Kidney (tissue), 14 donors: ENCODE measurements around the gene RAET1E. TPM values are rescaled to one million over a fixed set of nuclear protein-coding genes. Genes with fewer than 3 reads are reported as not detected.
"Not testable (repeated sequence)": the region's sequence is repeated elsewhere in the genome, so short reads cannot be mapped to it uniquely, and the experiment has no call there.

Source experiments
- DNase-seq, 5 donors: peaks; one replicate each; pipeline ENCODE4 v3.0.0-alpha.2; 2013 to 2020
- FAIRE-seq: peaks from 2 replicates; lab custom pipeline; 2012; peaks lifted over from hg19 to GRCh38; lab: Jason Lieb, UNC
- H3K27ac ChIP-seq, 2 donors: one replicate each; pipeline ENCODE4 v1.7.0; 2013; ENCODE audit warnings: low read depth in 2 of 2, low read length in 2 of 2, inconsistent platforms in 1 of 2
- H3K27me3 ChIP-seq: one replicate; pipeline ENCODE4 v1.7.1; 2013; ENCODE audit warnings: low read length, inconsistent platforms; ENCODE audit not compliant: control insufficient read depth, insufficient read depth
- H3K36me3 ChIP-seq, 3 donors: one replicate each; pipeline versions ENCODE4 v1.7.0 to v1.7.1; 2013; ENCODE audit warnings: low read length in 3 of 3, control low read depth in 1 of 3, inconsistent platforms in 1 of 3; ENCODE audit not compliant: insufficient read depth in 3 of 3, control insufficient read depth in 2 of 3
- H3K4me1 ChIP-seq, 3 donors: one replicate each; pipeline versions ENCODE4 v1.7.0 to v1.7.1; 2013; ENCODE audit warnings: low read length in 3 of 3, inconsistent platforms in 1 of 3, low read depth in 1 of 3; ENCODE audit not compliant: control insufficient read depth in 2 of 3, insufficient read depth in 2 of 3
- H3K4me3 ChIP-seq, 3 donors: one replicate each; pipeline versions ENCODE4 v1.7.0 to v1.8.1; 2013; ENCODE audit warnings: low read length in 3 of 3, control low read depth in 1 of 3, inconsistent platforms in 1 of 3
- H3K9ac ChIP-seq, 3 donors: one replicate each; pipeline versions ENCODE4 v1.7.0 to v1.7.1; 2013; ENCODE audit warnings: low read length in 3 of 3, control low read depth in 1 of 3, inconsistent platforms in 1 of 3
- H3K9me3 ChIP-seq, 3 donors: one replicate each; pipeline versions ENCODE4 v1.7.0 to v1.7.1; 2013; ENCODE audit warnings: low read length in 3 of 3, control low read depth in 1 of 3, inconsistent platforms in 1 of 3; ENCODE audit not compliant: control insufficient read depth in 2 of 3, insufficient read depth in 1 of 3
- CTCF ChIP-seq: IDR thresholded peaks from 3 replicates; pipeline ENCODE4 v1.5.1; 2012; ENCODE audit warnings: mild to moderate bottlenecking, moderate library complexity, borderline replicate concordance; ENCODE audit not compliant: insufficient read depth; ENCODE audit errors: extremely low read depth
- intact Hi-C: fragments of 100-400 bp; cut with DNase I; formaldehyde crosslinking; loops from one replicate; pipeline ENCODE4 v1.11.1; 2022
- polyA plus RNA-seq: library from polyadenylated mRNA; stranded (reverse); fragments of 350-450 nt; fragmentation: Illumina TruSeq; extraction: RNeasy Lipid Tissue Mini Kit (QIAGEN cat#74804); gene quantifications from one replicate; pipeline ENCODE4 v1.2.3, GENCODE V29; 2014; ENCODE audit warnings: low read depth, low replicate concordance; ENCODE audit not compliant: insufficient read depth
- total RNA-seq: library from RNA; stranded (reverse); fragmentation: NEBNext Ultra II Directional; extraction: Animal tissue kit (Norgen Biotek cat#: 25700); gene quantifications from one replicate; pipeline ENCODE4 v1.2.1, GENCODE V29; 2021
- donor health status: control.
- donor health status: control.
- donor health status: control.
- donor health status: control.
- donor health status: control.
- donor health status: DM: yes; HTN: yes; CAD: no.
- donor health status: Normal renal cell carcinoma (clear cell type).

The RAET1E gene
- total and polyA plus RNA-seq, 2 donors from 2014 or later, result 1.0 to 3.1 TPM

- Histone ChIP-seq H3K9me3 (no peaks in the 10 kb centered on the region), H3K4me1 (peaks cover 0 to 12% (median 0%) of the 10 kb centered on the region in 3 donors), H3K27ac (peak overlapping the region; percentile 26 to 75), H3K36me3 (no peaks in the 10 kb centered on the region), H3K27me3 (no peaks in the 10 kb centered on the region), H3K9ac (no peak overlapping the region), H3K4me3 (no peak overlapping the region)
- FAIRE-seq (no peak), DNase-seq (peak in 2 of 5 donors; percentile 54 to 62)
- intact Hi-C loops, result no loop called here
- no peak for TF ChIP-seq CTCF
Measured at GRCh38 chr6:149895833-149896271, 2.1 kb downstream of the RAET1E start.

- peak in 2 of 5 donors; percentile 34 to 86 for DNase-seq
- Histone ChIP-seq H3K9ac (no peak overlapping the region), H3K27me3 (no peaks in the 10 kb centered on the region), H3K4me1 (peaks cover 0 to 12% (median 0%) of the 10 kb centered on the region in 3 donors), H3K36me3 (no peaks in the 10 kb centered on the region), H3K9me3 (no peaks in the 10 kb centered on the region), H3K4me3 (no peak overlapping the region), H3K27ac (peak overlapping the region; percentile 36 to 75)
- no peak for TF ChIP-seq CTCF
- intact Hi-C loops, result no loop called here
- FAIRE-seq, result no peak
Measured at GRCh38 chr6:149895048-149895590, 2.8 kb downstream of the RAET1E start.

- intact Hi-C loops, H3K36me3 ChIP-seq, FAIRE-seq, H3K27me3 ChIP-seq, H3K9ac ChIP-seq, DNase-seq, H3K4me3 ChIP-seq, H3K9me3 ChIP-seq, H3K27ac ChIP-seq: not testable (repeated sequence)
- H3K4me1 ChIP-seq, result peaks cover 0 to 11% (median 0%) of the 10 kb centered on the region in 3 donors
Measured at GRCh38 chr6:149891864-149892263, 6.0 kb downstream of the RAET1E start.

- peaks cover 0 to 9% (median 0%) of the 10 kb centered on the region in 3 donors for H3K4me1 ChIP-seq
- no peak overlapping the region for H3K9ac ChIP-seq
- H3K36me3 ChIP-seq, result no peaks in the 10 kb centered on the region
- no peaks in the 10 kb centered on the region for H3K27me3 ChIP-seq
- no peak overlapping the region for H3K4me3 ChIP-seq
- FAIRE-seq (no peak), DNase-seq (no peak)
- intact Hi-C loops, result no loop called here
- no peaks in the 10 kb centered on the region for H3K9me3 ChIP-seq
- H3K27ac ChIP-seq, result no peak overlapping the region
- TF ChIP-seq CTCF, result no peak
Measured at GRCh38 chr6:149891259-149891658, 6.7 kb downstream of the RAET1E start.
